ENCODE measurements around the gene TOP2A.
"Not testable (repeated sequence)": the region's sequence is repeated elsewhere in the genome, so short reads cannot be mapped to it uniquely, and the experiment has no call there.

TOP2A gene

DNA sequence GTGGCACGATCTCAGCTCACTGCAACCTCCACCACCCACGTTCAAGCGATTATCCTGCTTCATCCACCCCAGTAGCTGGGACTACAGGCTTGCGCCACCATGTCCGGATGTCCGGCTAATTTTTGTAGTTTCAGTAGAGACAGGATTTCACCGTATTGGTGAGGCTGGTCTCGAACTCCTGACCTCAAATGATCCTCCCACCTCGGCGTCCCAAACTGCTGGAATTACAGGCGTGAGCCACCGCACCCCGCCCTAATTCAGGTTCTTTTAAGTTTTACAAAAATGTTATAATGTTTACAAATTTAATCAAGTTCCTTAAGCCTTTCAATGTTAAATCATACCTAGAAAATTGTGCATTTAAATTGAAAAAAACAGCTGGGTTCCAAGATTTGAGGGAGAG lies 39.9 kb downstream of the TOP2A start:
- no peak for DNase-seq (ENCODE audit: low read depth)

GRCh38 chr17:40376541-40376940 lies 41.2 kb downstream of the TOP2A start:
- DNase-seq (ENCODE audit: low read depth): not testable (repeated sequence)

DNA sequence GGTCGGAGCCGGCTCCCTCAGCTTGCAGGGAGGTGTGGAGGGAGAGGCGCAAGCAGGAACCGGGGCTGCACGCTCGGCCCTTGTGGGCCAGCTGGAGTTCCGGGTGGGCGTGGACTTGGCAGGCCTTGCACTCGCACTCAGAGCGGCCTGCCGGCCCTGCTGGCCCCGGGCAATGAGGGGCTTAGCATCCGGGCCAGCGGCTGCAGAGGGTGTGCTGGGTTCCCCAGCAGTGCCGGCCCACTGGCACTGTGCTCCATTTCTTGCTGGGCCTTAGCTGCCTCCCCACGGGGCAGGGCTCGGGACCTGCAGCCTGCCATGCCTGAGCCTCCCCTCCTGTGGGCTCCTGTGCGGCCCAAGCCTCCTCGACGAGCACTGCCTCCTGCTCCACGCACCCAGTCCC lies 41.9 kb downstream of the TOP2A start:
- DNase-seq (ENCODE audit: low read depth): not testable (repeated sequence)

DNA sequence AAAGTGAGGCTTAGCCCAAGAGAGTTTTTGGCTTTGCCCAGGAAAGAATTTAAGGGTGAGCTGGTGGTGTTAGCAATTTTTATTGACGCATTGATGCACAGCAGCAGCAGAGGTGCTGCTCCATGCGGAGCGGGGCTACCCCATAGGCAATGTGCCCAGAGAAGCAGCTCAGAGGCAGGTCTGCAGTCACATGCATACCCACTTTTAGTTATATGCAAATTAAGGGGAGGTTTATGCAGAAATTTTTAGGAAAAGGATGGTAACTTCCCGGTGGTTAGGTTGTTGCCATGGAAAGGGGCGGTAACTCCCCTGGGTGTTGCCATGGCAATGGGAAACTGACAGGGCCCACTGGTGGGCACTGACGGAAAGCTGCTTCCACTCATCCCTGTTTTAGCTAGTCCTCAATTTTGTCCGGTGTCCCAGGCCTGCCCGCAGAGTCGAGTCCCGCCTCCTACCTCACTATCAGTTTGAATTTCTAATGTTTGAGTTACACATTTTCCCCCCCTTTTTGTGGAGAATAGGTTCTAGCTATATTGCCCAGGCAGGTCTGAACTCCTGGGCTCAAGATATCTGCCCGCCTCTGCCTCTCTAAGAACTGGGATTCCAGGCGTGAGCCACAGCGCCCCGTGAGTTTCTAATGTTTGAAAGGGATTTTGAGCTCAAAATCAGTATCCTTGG lies 42.7 kb downstream of the TOP2A start:
- DNase-seq (ENCODE audit: low read depth): no peak

GRCh38 chr17:40373999-40374398 lies 43.7 kb downstream of the TOP2A start:
- no peak for DNase-seq (ENCODE audit: low read depth)

DNA sequence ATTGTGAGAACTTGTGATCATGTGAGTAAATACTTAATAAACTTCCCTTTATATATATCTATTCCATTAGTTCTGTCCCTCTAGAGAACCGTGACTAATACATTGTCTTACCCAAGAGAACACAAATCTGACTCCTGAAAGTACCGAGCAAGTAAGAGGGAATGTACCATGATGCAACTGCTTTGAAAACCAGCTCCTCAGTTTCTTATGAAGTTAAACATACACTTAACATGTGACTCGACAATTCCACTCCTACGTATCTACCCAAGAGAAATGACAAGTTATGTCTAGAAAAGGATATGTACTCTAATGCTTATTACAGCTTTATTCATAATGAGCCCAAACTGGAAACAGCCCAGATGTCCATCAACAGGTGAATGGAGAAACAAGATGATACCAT lies 44.4 kb downstream of the TOP2A start:
- DNase-seq (ENCODE audit: low read depth): no peak

DNA sequence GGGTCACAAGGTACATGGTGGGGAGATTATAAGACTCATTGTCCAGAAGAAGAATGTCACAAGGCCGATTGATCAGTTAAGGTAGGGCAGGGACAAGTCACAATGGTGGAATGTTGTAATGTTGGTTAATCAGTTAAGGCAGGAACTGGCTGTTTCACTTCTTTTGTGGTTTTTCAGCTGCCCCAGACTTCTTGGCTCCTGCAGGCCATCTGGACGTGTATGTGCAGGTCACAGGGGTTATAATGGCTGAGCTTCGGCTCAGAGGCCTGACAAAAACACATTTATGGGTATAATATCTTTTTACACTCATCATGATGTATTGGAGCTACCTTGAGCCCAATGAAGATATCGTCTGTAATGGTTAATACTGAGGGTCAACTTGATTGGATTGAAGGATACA lies 45.1 kb downstream of the TOP2A start:
- not testable (repeated sequence) for DNase-seq (ENCODE audit: low read depth)

- no peak for DNase-seq (ENCODE audit: low read depth)
Observed at GRCh38 chr17:40372031-40372430, 45.7 kb downstream of the TOP2A start.

- DNase-seq (ENCODE audit: low read depth): no peak
Observed at GRCh38 chr17:40371261-40371929, 46.3 kb downstream of the TOP2A start.

DNA sequence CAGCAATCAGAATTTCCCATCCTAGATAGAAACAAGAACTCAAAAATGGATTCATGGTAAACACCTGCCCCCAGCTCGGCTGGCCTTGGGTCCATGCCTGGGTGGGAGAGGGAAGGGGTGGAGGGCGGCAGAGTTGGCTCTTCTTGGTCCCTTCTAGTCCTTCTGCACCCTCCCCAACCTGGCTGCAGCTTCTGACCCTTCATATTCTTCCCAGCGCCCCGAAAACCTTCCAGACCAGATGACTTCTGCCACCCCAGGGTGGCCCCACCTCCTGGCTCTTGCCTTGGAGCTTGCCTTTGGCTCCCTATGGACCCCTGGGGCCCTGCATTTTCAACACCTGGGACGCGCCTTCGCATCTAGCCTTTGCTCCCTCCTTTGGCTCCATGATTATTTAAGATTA lies 47.8 kb downstream of the TOP2A start:
- no peak for DNase-seq (ENCODE audit: low read depth)

GRCh38 chr17:40367728-40368127 lies 50.0 kb downstream of the TOP2A start:
- not testable (repeated sequence) for DNase-seq (ENCODE audit: low read depth)

DNA sequence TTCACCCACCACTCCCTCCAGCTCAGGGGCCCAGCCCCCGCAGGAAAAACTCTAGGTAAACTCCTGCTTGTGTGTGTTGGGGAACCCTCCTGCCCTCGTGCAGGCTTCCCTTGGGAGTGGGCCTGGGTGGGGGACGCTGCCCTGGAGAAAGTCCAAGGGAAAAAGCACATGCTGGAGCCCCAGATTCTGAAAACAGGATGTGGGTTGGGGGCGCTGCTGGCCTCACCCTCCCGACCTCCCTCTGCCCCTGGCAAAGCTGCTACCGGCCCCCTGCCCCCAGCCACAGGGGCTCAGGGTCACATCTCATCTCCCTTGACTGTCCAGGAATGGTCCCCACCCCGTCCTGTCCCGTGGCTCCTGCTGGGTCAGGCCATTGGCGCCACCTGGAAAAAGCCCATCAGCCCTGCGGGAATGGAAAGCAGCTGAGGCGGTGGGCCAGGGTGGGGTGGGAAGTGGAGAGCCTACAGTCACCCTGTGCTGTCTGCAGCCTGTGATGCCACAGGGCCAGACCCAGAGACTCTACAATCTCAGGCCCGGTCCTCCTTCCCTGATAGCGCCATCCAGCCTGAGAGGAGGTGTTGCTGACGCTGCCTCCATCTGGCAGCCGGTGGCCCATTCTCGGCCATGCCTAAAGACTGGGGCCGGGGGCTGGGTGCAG lies 50.7 kb downstream of the TOP2A start:
- DNase-seq (ENCODE audit: low read depth): no peak

DNA sequence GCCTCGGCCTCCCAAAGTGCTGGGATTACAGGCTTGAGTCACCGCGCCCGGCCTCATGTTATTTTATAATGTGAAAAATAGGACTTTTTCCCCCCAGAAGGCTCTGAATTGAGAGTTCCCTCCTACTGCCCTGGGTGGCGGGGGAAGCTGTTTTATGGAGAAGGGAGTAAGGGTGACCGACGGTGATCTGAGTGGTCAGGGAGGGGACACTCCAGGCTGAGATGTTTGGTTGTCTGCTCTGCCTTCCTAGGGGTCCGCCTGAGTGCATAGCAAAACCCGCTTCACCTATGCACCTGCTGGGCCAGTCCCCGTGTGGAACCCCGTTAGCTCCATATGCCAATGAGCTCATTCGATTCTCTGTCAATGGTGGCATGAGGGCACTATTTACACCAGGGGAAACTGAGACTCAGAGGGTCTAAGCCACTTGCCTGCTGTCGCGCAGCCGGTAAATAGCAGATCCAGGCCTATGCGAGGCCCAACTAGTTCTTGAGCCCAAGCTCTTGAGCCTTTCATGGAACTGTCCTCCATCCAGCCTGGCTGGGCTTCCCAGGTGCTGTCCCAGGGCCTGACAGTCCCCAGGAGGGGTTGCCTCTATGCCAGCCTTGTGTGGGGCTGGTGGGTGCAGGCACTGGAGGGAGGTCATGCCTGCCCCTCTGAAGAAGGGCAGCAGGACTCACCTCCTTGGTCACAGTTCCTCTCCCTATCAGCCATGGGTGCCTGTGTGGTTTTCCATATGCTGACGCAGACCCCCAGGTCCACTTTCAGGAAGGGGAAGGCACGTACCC lies 51.4 kb downstream of the TOP2A start:
- no peak for DNase-seq (ENCODE audit: low read depth)

GRCh38 chr17:40364906-40365305 lies 52.8 kb downstream of the TOP2A start:
- DNase-seq (ENCODE audit: low read depth): no peak

DNA sequence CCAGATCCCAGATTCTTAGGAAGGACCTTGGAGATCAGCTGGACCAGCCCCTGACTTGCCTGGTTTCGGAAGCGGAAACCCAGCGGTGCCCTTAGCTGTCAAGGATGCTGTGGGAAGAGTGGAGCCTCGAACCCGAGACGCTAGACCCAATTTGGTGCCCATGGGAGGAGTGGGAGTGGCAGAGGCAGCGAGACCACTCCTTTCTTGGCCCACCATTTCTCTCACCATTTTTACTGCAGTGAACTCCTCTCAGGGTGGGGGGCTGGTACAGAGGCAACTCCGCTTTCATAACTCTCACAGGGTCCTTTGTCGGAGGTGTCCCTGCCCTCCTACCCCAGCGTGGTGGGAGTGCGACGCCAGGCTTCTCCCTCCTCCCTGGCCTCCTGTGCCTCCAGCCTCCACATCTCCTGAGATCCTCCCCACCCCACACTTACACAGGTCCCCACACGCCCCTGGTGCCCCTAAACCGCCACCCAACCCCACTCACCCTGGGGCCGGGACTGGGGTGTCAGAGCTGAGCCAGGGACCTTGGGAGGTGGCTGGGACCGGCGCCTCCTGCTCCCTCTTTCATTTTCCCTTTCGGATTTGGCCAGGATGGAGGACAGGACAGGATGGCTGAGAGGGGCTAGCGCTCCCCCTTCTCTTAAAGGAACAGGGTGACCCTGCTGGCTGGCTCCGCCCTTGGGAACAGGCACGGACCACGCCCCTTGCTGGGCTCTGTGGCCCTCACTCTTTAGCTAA lies 53.4 kb downstream of the TOP2A start, which contains the start of gene GJD3:
TSS of gene GJD3 (minus strand) at position 617 of the 741 bp plus-strand sequence. CDS start 922 bp downstream, outside the sequence.
- DNase-seq (ENCODE audit: low read depth): no peak

GRCh38 chr17:40363111-40363827 lies 54.4 kb downstream of the TOP2A start:
- no peak for DNase-seq (ENCODE audit: low read depth)

DNA sequence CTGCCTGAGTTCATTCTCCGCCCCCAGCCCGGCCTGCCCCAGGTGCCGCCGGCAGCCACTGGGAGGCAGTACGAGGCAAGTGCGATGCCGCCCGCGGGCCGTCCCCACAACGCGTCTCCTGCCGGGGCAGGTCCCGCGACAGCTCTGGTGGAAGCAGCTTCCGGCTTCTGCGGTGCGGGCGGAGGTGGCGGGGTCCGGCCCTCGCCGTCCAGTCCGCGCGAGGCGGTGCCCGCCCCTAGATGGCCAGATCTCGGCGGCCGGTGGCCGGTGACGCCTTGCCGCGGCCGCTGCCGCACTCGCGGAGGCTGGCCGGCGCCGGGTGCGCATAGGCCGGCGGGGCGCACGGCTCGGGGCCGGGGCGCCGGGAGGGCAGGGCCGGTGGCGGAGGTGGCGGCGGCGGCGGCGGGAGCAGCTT lies 55.0 kb downstream of the TOP2A start:
- DNase-seq (ENCODE audit: low read depth): peak; percentile 76

DNA sequence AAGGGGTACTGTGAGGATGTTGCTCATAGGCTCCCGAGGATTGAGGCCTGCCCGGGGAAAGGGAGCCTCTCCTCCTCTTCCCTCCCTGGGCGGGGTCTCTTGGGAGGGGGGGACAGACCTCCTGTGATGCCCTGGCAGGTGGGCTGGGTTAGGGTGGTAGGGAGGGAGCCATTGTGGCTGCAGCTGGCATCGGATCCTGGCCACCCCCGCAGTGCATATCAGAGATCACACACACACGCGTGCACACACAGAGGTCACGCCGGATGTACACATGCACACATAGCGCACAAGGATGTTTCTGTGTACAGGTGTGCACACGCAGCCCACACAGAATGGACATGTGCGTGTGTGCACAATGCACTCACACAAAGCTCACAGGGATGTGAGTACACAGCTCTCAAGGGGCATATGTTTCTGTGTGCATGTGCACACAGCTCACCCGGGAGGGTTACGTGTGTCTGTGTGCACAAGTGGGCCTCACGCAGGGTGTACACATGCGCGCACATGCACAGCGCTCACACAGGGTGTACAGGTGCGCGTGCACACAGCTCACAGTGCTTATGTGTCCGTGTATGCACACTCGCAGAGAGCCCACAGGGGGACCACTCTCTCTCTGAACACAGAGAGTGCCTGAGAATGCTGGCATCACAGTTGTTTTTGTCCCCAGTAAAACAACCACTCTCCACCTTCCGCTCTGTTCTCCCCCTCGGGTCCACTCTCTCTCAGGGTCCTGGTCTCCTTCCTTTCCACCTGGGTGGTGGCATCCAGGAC lies 55.6 kb downstream of the TOP2A start:
- no peak for DNase-seq (ENCODE audit: low read depth)

- no peak for DNase-seq (ENCODE audit: low read depth)
Observed at GRCh38 chr17:40361063-40361924, 56.4 kb downstream of the TOP2A start.
